Astrocyte (in vitro differentiated cells and primary cell): ENCODE results near the gene MSANTD3. TPM values are rescaled to one million over a fixed set of nuclear protein-coding genes. Genes with fewer than 3 reads are reported as not detected.
A peak's percentile ranks its signal among the peaks of the same experiment; 100 is the strongest.

Experiments used
- DNase-seq: peaks from one replicate; pipeline ENCODE4 v3.0.0-alpha.2; 2010; ENCODE audit warnings: low read depth
- FAIRE-seq: peaks from 2 replicates; lab custom pipeline; 2011; peaks lifted over from hg19 to GRCh38; lab: Jason Lieb, UNC
- H2AFZ ChIP-seq: 2 replicates; pipeline ENCODE4 v1.6.0; 2012; ENCODE audit warnings: low read depth, low read length, inconsistent platforms
- H3K27ac ChIP-seq: 2 replicates; pipeline ENCODE4 v1.5.1; 2011; ENCODE audit warnings: low read depth, low read length, inconsistent platforms
- H3K27me3 ChIP-seq: 2 replicates; pipeline ENCODE4 v1.6.0; 2011; ENCODE audit warnings: low read length, inconsistent platforms; ENCODE audit not compliant: insufficient read depth
- H3K36me3 ChIP-seq: 2 replicates; pipeline ENCODE4 v1.5.1; 2011; ENCODE audit warnings: low read length, inconsistent platforms; ENCODE audit not compliant: insufficient read depth
- H3K4me1 ChIP-seq: 2 replicates; pipeline ENCODE4 v1.5.1; 2011; ENCODE audit warnings: low read length, inconsistent platforms; ENCODE audit not compliant: insufficient read depth
- H3K4me2 ChIP-seq: 2 replicates; pipeline ENCODE4 v1.6.0; 2012; ENCODE audit warnings: low read length, inconsistent platforms
- H3K4me3 ChIP-seq: 2 replicates; pipeline ENCODE4 v1.5.1; 2011; ENCODE audit warnings: low read depth, mild to moderate bottlenecking, low read length, inconsistent platforms; ENCODE audit not compliant: insufficient read depth
- H3K79me2 ChIP-seq: 2 replicates; pipeline ENCODE4 v1.6.0; 2012; ENCODE audit warnings: mild to moderate bottlenecking, low read length, inconsistent platforms; ENCODE audit not compliant: insufficient read depth
- H3K9ac ChIP-seq: 2 replicates; pipeline ENCODE4 v1.6.0; 2012; ENCODE audit warnings: mild to moderate bottlenecking, low read length, inconsistent platforms
- H3K9me3 ChIP-seq: 2 replicates; pipeline ENCODE4 v1.5.1; 2012; ENCODE audit warnings: low read depth, mild to moderate bottlenecking, low read length, inconsistent platforms; ENCODE audit not compliant: insufficient read depth
- H4K20me1 ChIP-seq: 2 replicates; pipeline ENCODE4 v1.6.0; 2012; ENCODE audit warnings: low read length, inconsistent platforms; ENCODE audit not compliant: insufficient read depth
- H3K27ac Mint-ChIP-seq: one replicate; pipeline ENCODE4 v1.8.0; 2021; ENCODE audit warnings: mild to moderate bottlenecking, mixed read lengths; ENCODE audit not compliant: unreplicated experiment
- H3K27me3 Mint-ChIP-seq: one replicate; pipeline ENCODE4 v1.8.0; 2021; ENCODE audit warnings: low read depth, mixed read lengths; ENCODE audit not compliant: unreplicated experiment
- H3K36me3 Mint-ChIP-seq: one replicate; pipeline ENCODE4 v1.8.0; 2021; ENCODE audit warnings: low read depth, mixed read lengths; ENCODE audit not compliant: unreplicated experiment
- H3K4me1 Mint-ChIP-seq: one replicate; pipeline ENCODE4 v1.8.0; 2021; ENCODE audit warnings: low read depth, mixed read lengths; ENCODE audit not compliant: unreplicated experiment
- H3K4me3 Mint-ChIP-seq: one replicate; pipeline ENCODE4 v1.8.0; 2021; ENCODE audit warnings: mild to moderate bottlenecking, moderate library complexity, mixed read lengths; ENCODE audit not compliant: unreplicated experiment
- H3K9me3 Mint-ChIP-seq: one replicate; pipeline ENCODE4 v1.8.0; 2021; ENCODE audit warnings: mild to moderate bottlenecking, mixed read lengths; ENCODE audit not compliant: unreplicated experiment
- CTCF ChIP-seq: IDR thresholded peaks from 2 replicates; pipeline ENCODE4 v1.5.1; 2011; ENCODE audit warnings: low read depth, mild to moderate bottlenecking, inconsistent platforms, low read length, moderate library complexity; ENCODE audit not compliant: insufficient read depth
- EZH2 ChIP-seq: IDR thresholded peaks from 2 replicates; pipeline ENCODE4 v1.6.1; 2012; ENCODE audit warnings: mild to moderate bottlenecking, low read length, inconsistent platforms; ENCODE audit not compliant: insufficient read depth
- total RNA-seq: library from RNA; stranded (reverse); gene quantifications from 2 replicates; pipeline ENCODE4 v1.2.1, GENCODE V29; 2021

The MSANTD3 gene
- total RNA-seq, 1 donor from 2014 or later = 76.0 TPM

- Histone ChIP-seq H3K27me3 (no peaks in the 10 kb centered on the region), H3K9me3 (no peaks in the 10 kb centered on the region), H3K4me1 (no peaks in the 10 kb centered on the region), H2AFZ (peak overlapping the region; percentile 78), H3K79me2 (no peaks in the 10 kb centered on the region), H3K4me3 (peak overlapping the region; percentile 60), H3K36me3 (no peaks in the 10 kb centered on the region), H3K9ac (peak overlapping the region; percentile 78), H3K27ac (no peak overlapping the region), H4K20me1 (peaks cover 16% of the 10 kb centered on the region), H3K4me2 (peak overlapping the region; percentile 93)
- no peak for FAIRE-seq
- H3K9me3 Mint-ChIP-seq = no peaks in the 10 kb centered on the region
- no peak for DNase-seq
- no peaks in the 10 kb centered on the region for H3K36me3 Mint-ChIP-seq
- H3K4me3 Mint-ChIP-seq = peak overlapping the region; percentile 85
- H3K4me1 Mint-ChIP-seq = peaks cover 9% of the 10 kb centered on the region
- no peaks in the 10 kb centered on the region for H3K27me3 Mint-ChIP-seq
- H3K27ac Mint-ChIP-seq = peak overlapping the region; percentile 22
- no peak for TF ChIP-seq EZH2
- TF ChIP-seq CTCF = no peak
Measured at GRCh38 chr9:100474082-100474923, 47.4 kb downstream of the MSANTD3 start.

GRCh38 chr9:100474924-100475276 is 48.0 kb downstream of the MSANTD3 start:
- H3K4me1 ChIP-seq = no peaks in the 10 kb centered on the region
- Mint-ChIP-seq H3K36me3 (no peaks in the 10 kb centered on the region), H3K9me3 (no peaks in the 10 kb centered on the region), H3K4me1 (peaks cover 9% of the 10 kb centered on the region), H3K27ac (no peak overlapping the region), H3K27me3 (no peaks in the 10 kb centered on the region), H3K4me3 (peak overlapping the region; percentile 85)
- no peaks in the 10 kb centered on the region for H3K27me3 ChIP-seq
- FAIRE-seq (no peak), DNase-seq (no peak)
- peaks cover 16% of the 10 kb centered on the region for H4K20me1 ChIP-seq
- H3K79me2 ChIP-seq = no peaks in the 10 kb centered on the region
- no peaks in the 10 kb centered on the region for H3K36me3 ChIP-seq
- TF ChIP-seq CTCF (no peak), EZH2 (no peak)
- H2AFZ ChIP-seq = no peak overlapping the region
- no peak overlapping the region for H3K9ac ChIP-seq
- H3K27ac ChIP-seq = no peak overlapping the region
- no peak overlapping the region for H3K4me3 ChIP-seq
- H3K9me3 ChIP-seq = no peaks in the 10 kb centered on the region
- no peak overlapping the region for H3K4me2 ChIP-seq

- DNase-seq (no peak), FAIRE-seq (no peak)
- peaks cover 24% of the 10 kb centered on the region for H4K20me1 ChIP-seq
- H3K4me3 ChIP-seq = no peak overlapping the region
- H3K27ac ChIP-seq = no peak overlapping the region
- no peak overlapping the region for H3K9ac ChIP-seq
- no peak for TF ChIP-seq EZH2
- no peak for TF ChIP-seq CTCF
- H3K4me2 ChIP-seq = no peak overlapping the region
- no peaks in the 10 kb centered on the region for H3K79me2 ChIP-seq
- no peak overlapping the region for H3K4me3 Mint-ChIP-seq
- no peaks in the 10 kb centered on the region for H3K9me3 Mint-ChIP-seq
- no peaks in the 10 kb centered on the region for H3K36me3 ChIP-seq
- no peaks in the 10 kb centered on the region for H3K36me3 Mint-ChIP-seq
- H3K27me3 ChIP-seq = no peaks in the 10 kb centered on the region
- H3K27me3 Mint-ChIP-seq = no peaks in the 10 kb centered on the region
- no peaks in the 10 kb centered on the region for H3K4me1 ChIP-seq
- peaks cover 9% of the 10 kb centered on the region for H3K4me1 Mint-ChIP-seq
- H2AFZ ChIP-seq = no peak overlapping the region
- H3K27ac Mint-ChIP-seq = no peak overlapping the region
- H3K9me3 ChIP-seq = no peaks in the 10 kb centered on the region
Measured at GRCh38 chr9:100477241-100477640, 50.3 kb downstream of the MSANTD3 start.
